HG03039 (cell line): ENCODE data around the gene SF3B2.
"Not testable (repeated sequence)": the region's sequence is repeated elsewhere in the genome, so short reads cannot be mapped to it uniquely, and the experiment has no call there.

ENCODE experiments used
- ATAC-seq: cut with Tn5 transposase; IDR thresholded peaks from one replicate; pipeline ENCODE4 v1.9.1; 2021; ENCODE audit warnings: mild to moderate bottlenecking, moderate library complexity; ENCODE audit not compliant: unreplicated experiment

Gene SF3B2

DNA sequence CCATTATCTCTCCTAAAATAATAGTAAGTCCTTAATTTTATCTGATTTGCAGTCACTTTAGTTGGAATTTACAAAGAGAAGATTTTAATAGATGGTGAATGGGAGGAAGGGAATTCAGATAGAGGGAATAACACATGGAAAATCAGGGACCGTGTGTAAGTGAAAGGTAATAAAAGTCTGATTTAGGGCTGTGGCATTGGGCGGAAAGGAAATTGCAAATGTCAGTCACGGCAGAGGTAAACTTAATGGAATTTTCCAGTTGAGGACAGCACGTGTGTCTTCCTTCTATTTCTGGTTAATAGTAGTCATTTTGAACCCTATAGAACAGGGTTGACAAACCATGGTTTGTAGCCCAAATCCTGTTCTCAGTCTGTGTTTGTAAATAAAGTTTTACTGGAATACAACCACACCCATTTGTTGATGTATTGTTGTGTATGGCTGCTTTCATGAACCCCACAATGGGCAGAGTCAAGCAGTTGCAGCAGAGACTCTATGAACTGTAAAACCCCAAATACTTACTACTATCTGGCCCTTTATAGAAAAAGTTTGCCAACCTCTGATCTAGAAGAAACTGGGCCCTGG is 52.0 kb downstream of the SF3B2 start:
- no peak for ATAC-seq

DNA sequence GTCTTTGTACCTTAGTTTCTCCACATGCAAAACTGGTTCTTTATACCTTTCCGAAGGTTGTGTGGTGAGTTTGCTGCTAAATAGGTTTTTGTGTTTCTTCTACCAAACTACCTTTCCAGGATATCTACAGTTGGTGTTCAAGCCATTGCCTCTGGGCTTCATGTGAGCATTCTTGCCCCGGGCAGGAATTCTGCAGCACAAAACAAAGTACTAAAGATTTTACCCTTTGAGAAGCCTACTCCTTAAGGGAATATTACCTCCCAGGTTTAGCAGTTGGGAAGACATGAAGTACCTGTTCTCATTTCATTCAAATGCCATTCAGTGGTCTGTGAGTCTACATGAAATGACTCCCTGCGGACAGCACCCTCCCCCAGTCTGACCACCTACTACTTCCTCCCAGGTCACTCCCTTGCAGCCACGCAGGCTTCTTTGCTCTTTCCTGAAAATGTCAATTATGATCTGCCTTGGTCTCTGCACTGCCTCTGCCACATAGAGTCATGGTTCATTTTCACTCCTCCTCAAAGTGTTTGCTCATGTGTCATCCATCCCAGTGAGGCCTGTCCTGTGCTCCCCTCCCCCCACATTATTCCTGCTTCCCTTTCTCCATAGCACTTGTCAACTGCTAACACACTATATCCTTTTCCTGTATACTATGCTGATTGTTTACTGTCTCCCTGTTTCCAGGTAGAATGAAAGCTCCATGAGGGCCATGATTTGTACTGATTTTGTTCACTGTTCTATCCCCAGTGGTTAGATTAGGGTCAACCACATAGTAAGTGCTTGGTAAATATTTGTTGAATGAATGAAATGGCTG is 54.8 kb downstream of the SF3B2 start:
- no peak for ATAC-seq

DNA sequence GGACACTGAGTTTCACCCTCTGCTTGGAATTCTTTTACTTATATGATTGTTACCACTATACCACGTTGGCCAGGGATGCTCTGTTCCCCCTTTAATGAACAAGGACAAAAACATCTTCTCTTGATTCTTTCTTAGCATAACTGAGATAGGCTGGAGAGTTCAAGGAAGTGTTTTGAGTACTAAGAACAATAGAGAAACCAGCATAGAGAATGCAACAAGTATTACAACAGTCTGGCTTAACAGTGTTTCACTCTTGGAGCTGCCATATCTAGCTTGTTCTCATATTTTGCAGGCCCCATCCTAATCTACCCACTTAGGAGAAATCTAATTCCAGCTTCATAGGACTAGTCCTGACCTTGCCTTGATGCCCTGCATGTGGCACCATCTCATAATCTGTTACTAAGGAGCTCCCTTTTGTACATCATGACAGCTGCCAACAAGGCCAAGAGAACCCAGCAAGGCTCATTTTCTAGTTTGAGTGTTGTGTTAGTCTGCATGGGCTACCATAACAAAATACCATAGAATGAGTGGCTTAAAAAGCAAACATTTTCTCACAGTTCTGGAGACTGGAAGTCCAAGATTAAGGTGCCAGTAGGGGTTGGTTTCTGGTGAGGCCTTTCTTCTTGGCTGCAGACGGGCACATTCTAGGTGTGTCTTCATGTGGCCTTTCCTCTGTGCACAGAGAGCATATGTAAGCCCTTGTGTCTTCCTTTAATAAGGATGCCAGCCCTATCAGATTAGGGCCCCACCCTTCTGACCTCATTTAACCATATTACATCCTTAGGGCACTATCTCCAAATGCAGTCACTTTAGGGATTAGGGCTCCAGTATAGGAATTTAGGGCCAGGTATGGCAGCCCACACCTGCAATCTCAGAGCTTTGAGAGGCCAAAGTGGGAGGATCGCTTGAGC is 55.7 kb downstream of the SF3B2 start:
- ATAC-seq: no peak

DNA sequence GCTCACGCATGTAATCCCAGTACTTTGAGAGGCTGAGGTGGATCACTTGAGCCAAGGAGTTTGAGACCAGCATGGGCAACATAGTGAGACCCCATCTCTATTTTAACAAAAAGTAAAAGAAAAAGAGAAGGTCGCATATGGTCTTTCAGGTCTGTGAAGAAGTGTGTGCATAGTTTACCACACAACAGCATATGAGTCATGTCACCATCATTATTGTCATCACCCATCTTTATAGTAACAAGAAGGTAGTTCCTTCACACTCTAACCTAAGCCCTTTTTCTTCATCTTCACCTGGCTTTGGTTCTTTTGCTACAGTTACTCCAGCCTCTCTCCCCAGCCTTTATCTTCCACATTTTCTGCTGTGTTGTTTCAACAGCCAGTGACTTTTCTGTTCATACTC is 57.1 kb downstream of the SF3B2 start:
- ATAC-seq: no peak

DNA sequence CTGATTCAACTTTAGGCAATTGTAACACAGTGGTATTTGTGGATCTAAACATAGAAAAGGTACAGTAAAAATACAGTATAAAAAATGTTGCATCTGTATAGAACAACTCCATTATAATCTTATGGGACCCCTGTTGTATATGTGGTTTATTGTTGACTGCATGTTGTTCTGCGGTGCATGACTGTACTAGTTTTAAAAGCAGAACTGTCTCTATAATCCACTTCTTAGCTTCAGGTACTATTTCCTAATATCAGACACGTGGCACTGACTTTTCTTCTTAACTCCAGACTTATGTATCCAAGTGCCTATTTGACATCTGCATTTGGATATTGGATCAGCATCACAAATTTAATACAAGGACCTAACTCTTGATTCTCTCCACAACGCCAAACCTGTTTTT is 59.0 kb downstream of the SF3B2 start:
- no peak for ATAC-seq

DNA sequence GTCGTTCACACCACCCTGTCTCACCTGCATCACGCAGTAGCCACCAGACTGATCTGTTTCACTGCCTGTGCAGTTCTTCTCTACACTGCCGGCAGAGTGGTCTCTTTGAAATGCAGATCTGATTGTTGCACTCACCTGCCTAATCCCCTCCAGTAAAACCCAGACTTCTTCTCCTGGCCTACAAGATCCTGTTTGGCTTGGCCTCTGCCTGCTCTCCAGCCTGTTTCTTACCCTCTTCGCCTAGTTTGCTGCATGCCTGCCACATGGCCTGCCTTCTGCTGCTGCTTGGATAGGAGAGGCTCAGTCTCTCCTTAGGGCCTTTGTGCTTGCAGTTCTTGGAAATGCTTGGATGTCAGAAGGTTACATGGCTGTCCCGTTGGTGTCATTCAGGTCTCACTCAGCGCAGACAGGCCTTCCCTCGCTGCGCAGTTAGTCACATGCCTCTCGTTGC is 59.9 kb downstream of the SF3B2 start:
- ATAC-seq: no peak

DNA sequence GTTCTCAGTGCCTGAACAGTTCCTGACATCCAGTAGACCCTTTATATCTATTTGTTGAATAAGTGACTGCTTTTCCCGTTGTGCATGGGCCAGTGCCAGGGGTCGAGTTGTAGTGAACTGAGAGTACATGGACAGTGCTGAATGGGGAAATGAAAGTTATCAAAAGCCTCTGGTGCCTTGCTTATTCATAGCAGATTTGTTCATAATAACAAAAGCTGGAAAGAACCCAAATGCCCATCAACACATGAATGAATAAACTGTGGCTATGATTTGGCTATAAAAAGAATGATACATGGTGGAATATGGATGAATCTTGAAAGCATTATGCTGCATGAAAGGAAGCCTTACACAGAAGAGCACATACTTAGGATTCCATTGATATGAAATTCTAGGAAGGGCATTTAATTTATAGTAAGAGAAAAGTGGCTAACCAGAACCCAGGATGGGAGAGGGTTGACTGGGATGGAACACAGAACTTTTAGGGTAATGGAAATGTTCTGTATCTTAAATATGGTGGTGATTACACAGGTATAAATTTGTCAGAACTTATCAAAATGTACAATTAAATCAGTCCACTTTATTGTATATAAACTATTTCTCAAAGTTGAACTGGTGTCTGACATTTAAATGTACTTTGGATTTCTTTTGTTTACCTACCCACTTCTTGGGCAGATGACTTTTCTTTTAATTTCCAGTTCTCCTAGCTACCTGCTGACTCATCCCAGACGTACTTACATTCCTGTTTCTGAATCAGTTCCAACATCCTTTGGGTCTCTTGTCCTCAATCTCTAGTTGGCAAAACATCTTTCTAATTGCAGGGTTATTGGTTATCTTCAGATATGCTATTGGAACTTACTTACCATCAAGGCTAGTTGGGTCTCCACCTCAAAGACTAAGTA is 60.7 kb downstream of the SF3B2 start:
- no peak for ATAC-seq

DNA sequence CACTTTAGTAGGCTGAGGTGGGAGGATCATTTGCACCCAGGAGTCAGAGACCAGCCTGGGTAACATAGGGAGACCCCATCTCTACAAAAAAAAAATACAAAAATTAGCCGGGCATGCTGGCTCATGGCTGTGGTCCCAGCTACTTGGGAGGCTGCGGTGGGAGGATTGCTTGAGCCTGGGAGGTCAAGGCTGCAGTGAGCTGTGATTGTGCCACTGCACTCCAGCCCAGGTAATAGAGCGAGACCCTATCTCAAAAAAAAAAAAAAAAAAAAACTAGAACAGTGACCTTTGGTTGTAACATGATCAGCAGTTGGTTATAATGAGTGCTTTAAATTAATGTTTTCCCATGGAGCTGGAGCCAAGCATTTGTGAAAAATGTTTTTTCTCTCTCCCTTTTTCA is 62.8 kb downstream of the SF3B2 start:
- ATAC-seq: not testable (repeated sequence)

DNA sequence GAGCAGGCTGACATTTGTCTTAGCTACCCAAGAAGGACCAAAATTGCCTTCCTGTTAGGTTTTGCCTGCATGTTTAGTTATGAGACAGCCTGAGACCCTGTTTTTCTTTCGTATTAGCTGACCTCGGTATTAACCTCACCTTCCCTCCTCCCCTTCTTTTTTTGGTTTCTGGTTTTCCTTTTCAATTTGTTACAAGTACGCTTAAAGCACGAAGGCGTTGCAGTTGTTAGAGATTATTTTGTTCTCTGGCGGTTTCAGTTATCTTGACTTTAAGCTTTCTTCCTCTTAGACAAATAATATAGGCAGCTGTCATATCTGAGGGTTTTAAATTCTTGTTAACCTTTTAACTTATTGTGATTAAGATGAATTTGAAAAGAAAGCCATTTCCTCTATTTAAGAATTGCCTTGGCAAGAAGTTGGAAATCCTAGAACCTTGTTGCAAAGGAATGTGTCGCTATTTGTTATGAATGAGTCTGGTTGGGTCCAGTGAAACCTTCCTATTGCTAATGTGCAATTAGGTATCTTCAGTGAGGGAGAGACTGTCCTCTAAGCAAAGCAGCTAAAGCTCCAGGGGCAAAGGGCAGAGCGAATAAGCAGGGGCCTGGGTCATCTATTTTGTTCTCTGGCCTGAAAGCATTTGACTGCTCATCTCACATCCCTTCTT is 63.6 kb downstream of the SF3B2 start:
- no peak for ATAC-seq

DNA sequence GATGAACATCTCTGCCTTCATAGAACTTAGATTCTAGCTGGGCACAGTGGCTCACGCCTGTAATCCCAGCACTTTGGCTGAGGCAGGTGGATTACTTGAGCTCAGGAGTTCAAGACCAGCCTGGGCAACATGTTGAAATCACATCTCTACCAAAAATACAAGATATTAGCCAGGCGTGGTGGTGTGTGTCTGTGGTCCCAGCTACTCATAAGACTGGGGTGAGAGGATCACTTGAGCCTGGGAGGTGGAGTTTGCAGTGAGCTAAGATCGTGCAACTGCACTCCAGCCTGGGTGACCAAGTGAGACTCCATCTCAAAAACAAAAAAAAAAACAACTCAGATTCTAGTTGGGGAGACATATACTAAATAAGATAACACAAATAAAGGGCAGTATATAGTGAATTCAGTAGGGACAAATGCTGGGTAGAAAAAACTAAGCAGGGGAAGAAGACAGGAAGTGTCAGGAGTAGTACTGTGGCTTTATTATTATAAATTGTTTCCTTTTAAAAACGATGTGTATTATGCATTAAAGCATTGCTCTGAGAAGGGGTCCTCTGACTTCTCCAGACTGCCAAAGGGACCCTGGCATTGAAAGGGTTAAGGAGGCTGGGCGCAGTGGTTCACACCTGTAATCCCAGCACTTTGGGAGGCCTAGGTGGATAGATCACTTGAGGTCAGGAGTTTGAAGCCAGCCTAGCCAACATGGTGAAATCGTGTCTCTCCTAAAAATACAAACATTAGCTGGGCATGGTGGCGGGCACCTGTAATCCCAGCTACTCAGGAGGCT is 64.6 kb downstream of the SF3B2 start:
- no peak for ATAC-seq

DNA sequence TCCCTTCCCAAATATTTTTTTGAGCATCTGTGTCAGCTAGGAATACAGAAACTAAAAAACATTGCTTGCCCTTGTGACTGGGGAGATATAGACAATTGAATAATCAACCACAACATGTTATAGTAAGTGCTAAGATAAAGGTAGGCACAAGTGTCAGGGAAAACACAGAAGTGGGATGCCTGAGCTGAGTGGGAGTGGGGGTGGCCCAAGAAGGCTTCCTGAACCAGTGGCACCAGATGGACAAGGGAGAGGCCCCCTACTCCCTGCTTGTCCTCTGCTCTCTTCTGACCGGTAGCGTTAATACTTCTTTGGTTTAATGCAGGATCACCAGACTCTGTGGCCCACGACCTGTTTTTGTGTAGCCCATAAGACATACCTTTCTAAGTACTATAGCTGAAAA is 66.7 kb downstream of the SF3B2 start:
- no peak for ATAC-seq
